Measurements from ENCODE around the gene ICAM1.

GRCh38 chr19:10335352-10335985, 64.5 kb downstream of the ICAM1 start:
- TF ChIP-seq PAX5 (IDR thresholded peaks at IDR 0.05; ENCODE audit: borderline replicate concordance, low read depth, low read length) = no peak
- TF ChIP-seq JUND (IDR thresholded peaks at IDR 0.05; ENCODE audit: low read depth, low read length) = no peak
- no peak for TF ChIP-seq BHLHE40 (IDR thresholded peaks at IDR 0.05; ENCODE audit: borderline replicate concordance in 1 of 2, low read depth in 2 of 2, low read length in 1 of 2)
- TF ChIP-seq BCLAF1 (IDR thresholded peaks at IDR 0.05) = no peak

All from GM12878 (cell line).